Measurements from ENCODE around the gene TXNDC15. TPM values are rescaled to one million over a fixed set of nuclear protein-coding genes. Genes with fewer than 3 reads are reported as not detected.

Gene TXNDC15
- total RNA-seq, 2 donors from 2014 or later, result 28.2 to 31.2 TPM

Small RNA genes lying within 50 kb of the gene (microRNA-seq; reads per million reads assigned to microRNA genes)
- gene MIR4461, result 0 to 0.53 reads per million in 2 donors

Other genes with a start within 250 kb of the TXNDC15 start
- 100 to 1,000 TPM in 1 of 2 donors, 10 to 100 TPM in 1; 97.3 to 107 TPM for gene SAR1B, start 241.5 kb upstream of the TXNDC15 start, total RNA-seq
- 10 to 100 TPM; 28.8 to 34.8 TPM for gene SEC24A, start 225.6 kb upstream of the TXNDC15 start, total RNA-seq
- 10 to 100 TPM; 16.0 to 24.4 TPM for gene CAMLG, start 135.8 kb upstream of the TXNDC15 start, total RNA-seq
- gene DDX46, start 115.6 kb upstream of the TXNDC15 start, total RNA-seq, result 10 to 100 TPM; 30.8 to 43.1 TPM
- gene C5orf24, start 28.4 kb upstream of the TXNDC15 start, total RNA-seq, result 10 to 100 TPM; 30.4 to 33.2 TPM
- 10 to 100 TPM; 14.6 to 17.6 TPM for gene PCBD2, start 30.8 kb downstream of the TXNDC15 start, total RNA-seq
- 1 to 10 TPM in 1 of 2 donors, under 1 TPM in 1; 0.70 to 1.1 TPM for gene CATSPER3, start 93.5 kb downstream of the TXNDC15 start, total RNA-seq
- gene PITX1, start 159.9 kb downstream of the TXNDC15 start, total RNA-seq, result 10 to 100 TPM in 1 of 2 donors, 1 to 10 TPM in 1; 6.2 to 12.3 TPM